SU-DHL-6 (cell line): ENCODE data around the gene WASHC3.

ENCODE experiments used
- H2AFZ ChIP-seq: fragments of 200-600 bp; sonication (generic); 2 replicates; pipeline ENCODE4 v1.6.1; 2014; ENCODE audit warnings: low read depth, mild to moderate bottlenecking, moderate library complexity, mixed read lengths, antibody characterized with exemption, low read length; ENCODE audit not compliant: severe bottlenecking
- H3F3A ChIP-seq: fragments of 200-600 bp; shearing (Covaris generic); 2 replicates; pipeline ENCODE4 v1.6.0; 2016; ENCODE audit warnings: antibody characterized with exemption, mild to moderate bottlenecking; ENCODE audit not compliant: insufficient read depth
- H3K27ac ChIP-seq: fragments of 200-600 bp; sonication (generic); 2 replicates; pipeline ENCODE4 v1.5.1; 2016; ENCODE audit warnings: low read depth, mild to moderate bottlenecking, low read length, moderate library complexity, mixed read lengths
- H3K27me3 ChIP-seq: fragments of 200-600 bp; sonication (generic), shearing (Covaris generic); 2 replicates; pipeline ENCODE4 v1.6.0; 2014; ENCODE audit warnings: mild to moderate bottlenecking, low read length
- H3K36me3 ChIP-seq: fragments of 200-600 bp; sonication (generic); 2 replicates; pipeline ENCODE4 v1.6.1; 2014; ENCODE audit warnings: mild to moderate bottlenecking, low read length, mixed read lengths
- H3K4me2 ChIP-seq: fragments of 300-600, 200-600 bp; shearing (Covaris generic), sonication (generic); 2 replicates; pipeline ENCODE4 v1.6.0; 2014; ENCODE audit warnings: low read length, low read depth, mild to moderate bottlenecking; ENCODE audit not compliant: poor library complexity, severe bottlenecking
- H3K4me3 ChIP-seq: fragments of 200-600 bp; sonication (generic); 2 replicates; pipeline ENCODE4 v1.5.1; 2014; ENCODE audit warnings: antibody characterized with exemption, low read length, mild to moderate bottlenecking, mixed read lengths; ENCODE audit not compliant: insufficient read depth, poor library complexity, severe bottlenecking
- H3K79me2 ChIP-seq: fragments of 200-600 bp; sonication (generic); 2 replicates; pipeline ENCODE4 v1.6.1; 2014; ENCODE audit warnings: mild to moderate bottlenecking, low read length, moderate library complexity; ENCODE audit not compliant: insufficient read depth
- H3K9ac ChIP-seq: fragments of 200-600 bp; sonication (generic); 2 replicates; pipeline ENCODE4 v1.7.0; 2014; ENCODE audit warnings: mild to moderate bottlenecking, low read length
- H3K9me2 ChIP-seq: fragments of 200-600 bp; sonication (generic); replicated peaks from 2 replicates; pipeline ENCODE4 v1.6.1; 2014; ENCODE audit warnings: low read length; ENCODE audit not compliant: insufficient read depth
- H3K9me3 ChIP-seq: fragments of 200-600 bp; sonication (generic); 2 replicates; pipeline ENCODE4 v1.6.1; 2014; ENCODE audit warnings: low read length, mixed read lengths; ENCODE audit not compliant: insufficient read depth
- H4K20me1 ChIP-seq: fragments of 200-600 bp; sonication (generic); 2 replicates; pipeline ENCODE4 v1.6.1; 2014; ENCODE audit warnings: low read depth, mild to moderate bottlenecking, antibody characterized with exemption, low read length, moderate library complexity, mixed read lengths
- EZH2phosphoT487 ChIP-seq: fragments of 200-600 bp; sonication (generic), shearing (Covaris generic); conservative IDR thresholded peaks from 2 replicates; pipeline ENCODE4 v1.6.1; 2018; ENCODE audit warnings: mild to moderate bottlenecking, antibody characterized with exemption, low read length, moderate library complexity, mixed read lengths
- TF ChIP-seq, protein P1 (sequence below): fragments of 200-600 bp; sonication (generic); IDR thresholded peaks from one replicate; pipeline ENCODE4 v1.5.1; 2017; ENCODE audit warnings: antibody characterized with exemption, mild to moderate bottlenecking, low read length, moderate library complexity; ENCODE audit not compliant: insufficient read depth, poor library complexity, severe bottlenecking

The WASHC3 gene

DNA sequence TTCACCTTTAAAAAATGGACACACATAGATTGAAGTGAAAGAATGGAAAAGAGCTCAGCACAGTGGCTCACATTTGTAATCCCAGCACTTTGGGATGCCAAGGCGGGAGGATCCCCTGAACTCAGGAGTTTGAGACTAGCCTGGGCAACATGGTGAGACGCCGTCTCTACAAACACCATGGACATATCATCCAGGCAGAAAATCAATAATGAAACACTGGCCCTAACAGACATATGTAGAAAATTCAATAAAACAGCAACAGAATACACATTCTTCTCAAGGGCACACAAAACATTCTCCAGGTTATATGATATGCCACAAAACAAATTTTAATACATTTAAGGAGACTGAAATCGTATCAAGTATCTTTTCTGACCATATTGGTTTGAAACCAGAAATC, 7.4 kb downstream of the WASHC3 start:
- Histone ChIP-seq H2AFZ (no peak overlapping the region), H3K36me3 (peaks cover 15% of the 10 kb centered on the region), H3K79me2 (no peaks in the 10 kb centered on the region), H3K4me2 (no peak overlapping the region), H3K4me3 (no peak overlapping the region), H3K27me3 (no peaks in the 10 kb centered on the region), H3K27ac (no peak overlapping the region), H3K9me3 (no peaks in the 10 kb centered on the region), H3K9me2 (no peaks in the 10 kb centered on the region), H3F3A (no peaks in the 10 kb centered on the region), H3K9ac (no peak overlapping the region), H4K20me1 (no peaks in the 10 kb centered on the region)
- TF ChIP-seq, protein P1, sequence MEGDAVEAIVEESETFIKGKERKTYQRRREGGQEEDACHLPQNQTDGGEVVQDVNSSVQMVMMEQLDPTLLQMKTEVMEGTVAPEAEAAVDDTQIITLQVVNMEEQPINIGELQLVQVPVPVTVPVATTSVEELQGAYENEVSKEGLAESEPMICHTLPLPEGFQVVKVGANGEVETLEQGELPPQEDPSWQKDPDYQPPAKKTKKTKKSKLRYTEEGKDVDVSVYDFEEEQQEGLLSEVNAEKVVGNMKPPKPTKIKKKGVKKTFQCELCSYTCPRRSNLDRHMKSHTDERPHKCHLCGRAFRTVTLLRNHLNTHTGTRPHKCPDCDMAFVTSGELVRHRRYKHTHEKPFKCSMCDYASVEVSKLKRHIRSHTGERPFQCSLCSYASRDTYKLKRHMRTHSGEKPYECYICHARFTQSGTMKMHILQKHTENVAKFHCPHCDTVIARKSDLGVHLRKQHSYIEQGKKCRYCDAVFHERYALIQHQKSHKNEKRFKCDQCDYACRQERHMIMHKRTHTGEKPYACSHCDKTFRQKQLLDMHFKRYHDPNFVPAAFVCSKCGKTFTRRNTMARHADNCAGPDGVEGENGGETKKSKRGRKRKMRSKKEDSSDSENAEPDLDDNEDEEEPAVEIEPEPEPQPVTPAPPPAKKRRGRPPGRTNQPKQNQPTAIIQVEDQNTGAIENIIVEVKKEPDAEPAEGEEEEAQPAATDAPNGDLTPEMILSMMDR: no peak
- TF ChIP-seq EZH2phosphoT487: no peak

DNA sequence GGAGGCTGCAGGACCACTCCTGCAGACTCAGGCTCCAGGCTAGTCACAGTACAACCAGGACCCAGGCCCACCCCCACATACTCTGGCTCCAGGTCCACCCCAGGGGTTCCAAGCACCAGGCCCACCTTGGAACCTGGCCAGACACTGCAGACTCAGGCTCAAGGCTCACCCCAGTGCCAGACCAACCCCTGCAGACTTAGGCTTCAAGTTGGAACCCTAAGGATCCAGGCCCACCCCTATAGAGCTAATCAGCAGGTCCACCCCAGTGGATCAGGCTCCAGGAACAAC, 8.8 kb downstream of the WASHC3 start:
- Histone ChIP-seq H3K4me2 (no peak overlapping the region), H3K9me3 (no peaks in the 10 kb centered on the region), H3K9ac (no peak overlapping the region)

DNA sequence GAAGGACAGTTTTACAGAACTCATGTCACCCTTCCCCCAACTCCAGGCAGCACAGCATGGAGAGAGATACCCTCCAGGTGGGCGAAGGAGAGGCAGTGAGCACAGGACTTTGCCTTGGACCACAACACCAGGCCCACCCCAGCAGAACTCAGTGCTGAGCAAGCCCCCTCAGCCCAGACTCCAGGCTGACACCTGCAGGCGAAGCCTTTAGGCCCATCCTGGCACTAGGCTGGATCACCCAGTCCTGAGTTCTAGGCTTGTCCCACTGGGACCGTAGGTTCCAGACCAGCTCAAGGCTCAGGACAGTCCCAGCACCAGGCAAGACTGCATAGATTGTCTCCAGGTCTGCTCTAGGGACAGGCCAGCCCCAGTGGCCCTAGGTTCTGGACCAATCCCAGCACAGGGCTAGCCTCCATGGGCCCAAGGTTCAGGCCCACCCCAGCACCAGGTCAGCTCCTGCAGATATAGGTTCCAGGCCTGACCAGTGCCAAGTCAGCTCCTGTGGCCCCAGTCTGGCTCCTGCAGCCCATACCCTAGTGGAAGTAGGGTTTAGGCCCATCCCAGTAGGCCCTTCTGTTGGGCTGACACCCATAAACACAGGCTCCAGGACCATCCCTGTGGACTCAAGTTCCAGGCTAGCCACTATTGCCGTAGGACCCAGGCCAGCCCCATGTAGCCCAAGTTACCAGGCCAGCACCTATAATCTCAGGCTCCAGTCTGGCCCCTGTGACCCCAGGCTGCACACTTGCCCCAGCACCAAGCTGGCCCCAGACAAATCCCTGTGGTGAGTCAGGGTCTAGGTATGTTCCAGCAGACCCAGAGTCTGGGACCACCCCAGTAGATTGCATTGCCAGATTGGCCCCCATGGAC, 9.4 kb downstream of the WASHC3 start:
- H3K9ac ChIP-seq: no peak overlapping the region
- no peaks in the 10 kb centered on the region for H3K79me2 ChIP-seq
- no peaks in the 10 kb centered on the region for H3F3A ChIP-seq
- H3K4me3 ChIP-seq: no peak overlapping the region
- H2AFZ ChIP-seq: no peak overlapping the region
- no peaks in the 10 kb centered on the region for H3K9me2 ChIP-seq
- no peak overlapping the region for H3K27ac ChIP-seq
- no peak overlapping the region for H3K4me2 ChIP-seq
- TF ChIP-seq, protein P1: no peak
- no peak for TF ChIP-seq EZH2phosphoT487
- H3K27me3 ChIP-seq: no peaks in the 10 kb centered on the region
- H3K9me3 ChIP-seq: no peaks in the 10 kb centered on the region
- peaks cover 11% of the 10 kb centered on the region for H3K36me3 ChIP-seq
- no peaks in the 10 kb centered on the region for H4K20me1 ChIP-seq

More for the DNA sequence above, 8.8 kb downstream of the WASHC3 start:
- Histone ChIP-seq H3K79me2 (no peaks in the 10 kb centered on the region), H3K36me3 (peaks cover 11% of the 10 kb centered on the region), H3K27ac (no peak overlapping the region), H4K20me1 (no peaks in the 10 kb centered on the region), H2AFZ (no peak overlapping the region), H3K9me2 (no peaks in the 10 kb centered on the region), H3K4me3 (no peak overlapping the region), H3K27me3 (no peaks in the 10 kb centered on the region), H3F3A (no peaks in the 10 kb centered on the region)
- no peak for TF ChIP-seq EZH2phosphoT487
- TF ChIP-seq, protein P1: no peak
